Activated CD8-positive, alpha-beta memory T cell treated with anti-CD3 and anti-CD28 coated beads for 24 hours (primary cell): ENCODE measurements around the gene AP1S1.
"Not testable (repeated sequence)": the region's sequence is repeated elsewhere in the genome, so short reads cannot be mapped to it uniquely, and the experiment has no call there.

Experiments
- DNase-seq: peaks from one replicate; pipeline ENCODE4 v3.0.0-alpha.2; 2020

The AP1S1 gene

GRCh38 chr7:101153969-101154692, at the start of gene AP1S1:
AP1S1 (plus strand) TSS chr7:101154476; CDS start chr7:101154515, 39 bp downstream.
- DNase-seq = peak; percentile 96

DNA sequence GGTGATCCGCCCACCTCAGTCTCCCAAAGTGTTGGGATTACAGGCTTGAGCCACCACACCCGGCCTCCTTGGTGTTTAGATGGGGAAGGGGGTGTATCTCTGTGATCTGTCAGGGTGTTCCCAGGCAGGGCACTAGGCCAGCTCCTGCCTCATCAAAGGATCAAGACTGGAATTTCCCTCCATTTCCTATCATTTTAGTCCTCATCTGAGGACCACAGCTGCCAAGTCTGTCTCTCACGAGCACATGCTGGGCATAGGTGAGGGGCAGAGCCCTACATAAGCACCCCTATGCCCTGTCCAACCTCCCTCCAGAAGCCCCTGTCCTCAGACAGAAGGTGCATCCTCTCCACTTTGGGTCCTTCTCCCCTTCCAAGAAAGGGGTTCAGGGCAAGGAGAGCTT, 49.5 kb upstream of the AP1S1 start:
- DNase-seq = no peak

- DNase-seq = not testable (repeated sequence)
Observed at GRCh38 chr7:101105248-101105647, 49.0 kb upstream of the AP1S1 start.

DNA sequence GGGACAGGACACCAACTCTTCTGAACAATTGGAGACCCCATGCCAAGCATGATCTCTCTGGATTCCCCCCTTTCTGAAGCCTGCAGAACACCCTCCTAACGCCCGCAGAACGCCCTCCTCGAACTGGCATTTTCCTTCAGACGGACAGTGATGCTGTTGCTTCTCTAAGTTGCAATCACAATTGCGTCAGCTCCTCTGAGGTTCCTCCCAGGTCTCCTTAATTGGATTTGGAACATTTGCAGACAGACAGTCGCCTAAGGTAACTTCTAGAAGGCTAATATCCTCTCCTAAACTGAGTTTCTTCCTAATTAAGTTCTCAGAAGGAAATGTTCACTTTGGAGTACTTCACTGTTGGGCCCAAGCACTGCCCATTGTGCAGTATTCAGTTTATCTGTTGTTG, 47.9 kb upstream of the AP1S1 start:
- no peak for DNase-seq

DNA sequence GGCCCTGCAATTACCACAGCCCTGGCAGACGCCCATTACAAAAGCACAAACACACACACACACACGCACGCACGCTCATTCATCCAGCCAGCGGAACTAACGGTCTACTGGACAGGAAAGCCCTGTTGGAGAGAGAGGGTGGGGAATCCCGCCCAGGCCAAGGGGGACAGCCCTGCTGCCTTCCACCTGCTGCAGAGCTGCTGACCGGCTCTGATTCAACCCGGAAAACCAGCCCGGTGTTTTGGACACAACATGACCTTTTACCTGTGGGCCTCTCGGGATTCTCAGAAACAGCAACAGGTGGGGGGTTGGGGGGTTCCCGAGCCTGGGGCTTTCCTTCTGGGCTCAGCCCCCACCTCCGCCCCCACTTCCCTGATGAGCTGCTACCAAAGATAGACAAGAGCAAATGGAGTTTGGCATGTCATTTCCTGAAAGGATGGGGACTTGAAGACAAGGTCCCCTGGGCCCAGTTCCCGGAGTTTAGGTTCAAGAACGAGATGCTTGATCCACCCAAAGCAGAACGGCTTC, 45.9 kb upstream of the AP1S1 start:
- DNase-seq = no peak

DNA sequence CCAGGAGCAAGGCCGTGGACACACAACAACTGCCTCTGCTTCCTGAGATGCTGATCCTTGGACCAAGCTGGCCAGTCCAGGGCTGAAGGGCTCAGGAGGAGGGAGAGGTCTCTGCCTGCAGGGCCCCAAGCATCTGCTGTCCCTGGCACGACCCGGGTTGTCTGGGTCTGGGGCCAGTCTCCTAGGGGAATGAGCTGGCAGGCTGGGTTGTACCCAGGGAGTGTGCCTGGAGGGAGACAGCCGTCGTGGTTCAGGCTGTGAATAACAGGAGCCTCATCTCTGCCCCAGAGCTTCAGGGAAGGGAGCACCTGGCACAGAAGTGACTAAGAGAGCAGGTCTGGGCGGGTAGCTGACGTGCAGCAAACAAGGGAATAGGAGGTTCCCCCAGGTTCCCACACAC, 45.3 kb upstream of the AP1S1 start:
- no peak for DNase-seq

DNA sequence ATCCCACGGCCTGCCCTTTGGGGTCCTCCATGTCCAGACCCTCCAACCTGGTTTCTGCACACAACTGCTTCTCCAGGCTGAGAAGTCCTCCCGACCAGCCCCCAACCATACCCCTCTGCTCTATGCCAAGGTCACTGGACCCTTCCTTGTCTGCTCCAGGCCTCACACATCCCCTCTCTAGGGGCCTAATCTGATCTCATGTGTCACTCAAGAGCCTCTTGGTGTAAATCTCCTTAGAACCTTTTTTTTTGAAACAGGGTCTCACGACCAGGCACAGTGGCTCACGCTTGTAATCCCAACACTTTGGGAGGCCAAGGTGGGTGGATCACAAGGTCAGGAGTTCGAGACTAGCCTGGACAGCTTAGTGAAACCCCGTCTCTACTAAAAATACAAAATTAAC, 44.9 kb upstream of the AP1S1 start:
- DNase-seq = no peak

DNA sequence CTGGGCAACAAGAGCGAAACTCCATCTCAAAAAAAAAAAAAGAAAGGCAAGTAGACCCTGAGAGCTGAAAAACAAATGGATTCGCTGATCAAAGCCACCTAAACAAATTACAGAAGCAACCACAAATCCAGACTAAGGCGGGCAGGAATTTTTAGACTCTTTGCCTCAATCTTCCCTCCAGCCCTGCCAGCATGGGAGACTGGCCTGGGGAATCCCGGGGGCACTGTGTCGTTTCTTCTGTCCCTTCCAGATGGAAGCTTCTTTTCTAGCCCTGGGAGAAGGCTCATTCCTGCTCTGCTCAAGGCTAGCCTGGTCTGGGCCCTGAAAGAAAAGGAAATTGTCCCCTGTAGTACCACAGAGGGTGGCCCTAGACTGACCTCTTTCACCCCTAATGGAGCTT, 43.0 kb upstream of the AP1S1 start:
- DNase-seq = no peak

GRCh38 chr7:101112233-101112632, 42.0 kb upstream of the AP1S1 start:
- DNase-seq = no peak

DNA sequence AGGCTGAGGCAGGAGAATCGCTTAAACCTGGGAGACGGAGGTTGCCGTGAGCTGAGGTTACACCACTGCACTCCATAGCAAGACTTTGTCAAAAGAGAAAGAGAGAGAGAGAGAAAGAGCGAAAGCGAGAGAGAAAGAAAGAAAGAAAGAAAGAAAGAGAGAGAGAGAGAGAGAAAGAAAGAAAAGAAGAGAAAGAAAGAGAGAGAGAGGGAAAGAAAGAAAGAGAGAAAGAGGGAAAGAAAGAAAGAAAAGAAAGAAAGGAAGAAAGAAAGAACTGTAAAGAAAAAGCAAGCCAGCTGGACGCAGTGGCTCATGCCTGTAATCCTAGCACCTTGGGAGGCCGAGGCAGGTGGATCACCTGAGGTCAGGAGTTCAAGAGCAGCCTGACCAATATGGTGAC, 41.1 kb upstream of the AP1S1 start:
- DNase-seq = not testable (repeated sequence)

GRCh38 chr7:101113836-101114235, 40.4 kb upstream of the AP1S1 start:
- no peak for DNase-seq

- DNase-seq = no peak
Observed at GRCh38 chr7:101114492-101114891, 39.8 kb upstream of the AP1S1 start.

- DNase-seq = no peak
Observed at GRCh38 chr7:101115215-101115614, 39.1 kb upstream of the AP1S1 start.

DNA sequence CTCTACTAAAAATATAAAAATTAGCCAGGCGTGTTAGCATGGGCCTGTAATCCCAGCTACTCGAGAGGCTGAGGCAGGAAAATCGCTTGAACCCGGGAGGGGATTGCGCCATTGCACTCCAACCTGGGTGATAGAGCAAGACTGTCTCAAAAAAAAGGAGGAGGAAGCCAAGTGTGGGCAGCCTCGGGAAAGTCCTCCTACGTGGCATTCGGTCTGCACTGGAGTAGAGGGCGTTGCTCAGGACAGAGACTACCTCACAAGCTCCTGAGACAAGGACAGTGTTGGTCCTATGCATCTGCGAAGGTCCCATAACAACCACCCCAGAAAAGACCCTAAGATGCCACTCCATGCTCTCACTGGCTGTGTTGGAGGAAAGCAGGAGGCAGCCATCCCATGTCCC, 37.4 kb upstream of the AP1S1 start:
- no peak for DNase-seq

DNA sequence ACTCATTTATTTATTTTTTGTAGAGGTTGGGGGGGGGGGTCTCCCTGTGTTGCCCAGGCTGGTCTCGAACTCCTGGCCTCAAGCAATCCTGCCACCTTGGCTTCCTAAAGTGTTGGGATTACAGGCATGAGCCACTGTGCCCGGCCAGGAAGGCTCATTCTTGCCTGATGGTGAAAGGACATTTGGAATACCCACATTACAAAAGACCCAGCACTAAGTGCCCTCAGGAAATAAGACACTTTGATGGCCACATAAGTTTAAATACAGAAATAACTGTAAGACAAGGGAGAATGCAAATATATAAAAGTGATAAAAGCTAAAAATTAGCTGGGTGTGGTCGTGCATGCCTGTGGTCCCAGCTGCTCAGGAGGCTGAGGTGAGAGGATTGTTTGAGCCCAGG, 35.4 kb upstream of the AP1S1 start:
- DNase-seq = no peak

GRCh38 chr7:101119876-101120275, 34.4 kb upstream of the AP1S1 start:
- no peak for DNase-seq

- DNase-seq = no peak
Observed at GRCh38 chr7:101120315-101120714, 34.0 kb upstream of the AP1S1 start.

- not testable (repeated sequence) for DNase-seq
Observed at GRCh38 chr7:101121631-101121990, 32.7 kb upstream of the AP1S1 start.

- no peak for DNase-seq
Observed at GRCh38 chr7:101121991-101122932, 32.0 kb upstream of the AP1S1 start.

DNA sequence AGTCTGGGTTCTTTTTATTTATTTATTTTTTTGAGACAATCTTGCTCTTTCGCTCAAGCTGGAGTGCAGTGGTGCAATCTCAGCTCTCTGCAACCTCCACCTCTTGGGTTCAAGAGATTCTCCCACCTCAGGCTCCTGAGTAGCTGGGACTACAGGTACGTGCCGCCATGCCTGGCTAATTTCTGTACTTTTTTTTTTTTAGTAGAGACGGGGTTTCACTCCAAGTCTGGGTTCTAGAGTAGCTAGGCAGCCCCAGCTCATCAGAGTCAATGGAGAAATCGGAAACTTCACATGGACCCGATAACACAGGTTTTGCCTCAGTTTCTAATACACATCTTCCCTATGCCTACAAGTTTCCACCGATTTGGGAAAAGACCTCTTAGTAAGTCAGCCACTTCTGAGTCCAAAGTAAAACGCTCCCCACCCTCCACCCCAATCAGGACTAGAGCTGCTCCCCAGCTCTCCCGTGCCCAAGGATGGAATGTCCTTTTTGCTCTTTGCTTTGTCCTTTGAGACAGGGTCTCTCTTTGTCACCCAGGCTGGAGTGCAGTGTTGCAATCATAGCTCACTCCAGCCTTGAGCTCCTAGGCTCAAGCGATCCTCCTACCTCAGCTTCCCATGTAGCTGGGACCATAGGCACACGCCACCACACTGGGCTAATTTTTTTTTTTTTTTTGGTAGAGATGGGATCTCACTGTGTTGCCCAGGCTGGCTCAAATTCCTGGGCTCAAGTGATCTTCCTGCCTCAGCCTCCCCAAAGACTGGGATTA, 31.2 kb upstream of the AP1S1 start:
- no peak for DNase-seq

DNA sequence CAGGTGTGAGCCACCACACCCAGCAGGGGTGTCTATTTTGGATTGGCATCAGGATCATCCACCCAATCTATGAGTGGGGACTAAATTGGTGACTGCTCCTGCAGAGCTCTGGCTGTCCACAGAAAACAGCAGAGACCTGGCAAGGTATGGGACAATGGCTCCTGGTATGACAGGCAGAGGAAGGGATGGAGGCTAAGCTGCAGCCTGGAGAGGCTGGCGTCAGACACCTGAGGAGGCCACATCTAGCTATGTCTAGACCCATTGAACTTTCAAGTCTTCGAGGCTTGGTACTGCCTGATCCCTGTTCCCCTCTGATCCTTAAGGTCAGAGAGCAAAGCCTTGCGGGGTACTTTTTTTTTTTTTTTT, 30.6 kb upstream of the AP1S1 start:
- DNase-seq = no peak

GRCh38 chr7:101124376-101125056, 29.8 kb upstream of the AP1S1 start:
- DNase-seq = no peak
